Muscle of leg (tissue), 11 donors: Measurements from ENCODE around the gene NKAIN2. TPM values are rescaled to one million over a fixed set of nuclear protein-coding genes. Genes with fewer than 3 reads are reported as not detected.
A peak's percentile ranks its signal among the peaks of the same experiment; 100 is the strongest.

Experiments
- DNase-seq: peaks from one replicate; pipeline ENCODE4 v3.0.0; 2013
- H3K27ac ChIP-seq: one replicate; pipeline ENCODE4 v1.5.1; 2013; ENCODE audit warnings: mild to moderate bottlenecking, low read length, control low read depth
- H3K27me3 ChIP-seq: one replicate; pipeline ENCODE4 v1.6.1; 2013; ENCODE audit warnings: low read length; ENCODE audit not compliant: control insufficient read depth, insufficient read depth
- H3K36me3 ChIP-seq: one replicate; pipeline ENCODE4 v1.6.1; 2013; ENCODE audit warnings: low read length; ENCODE audit not compliant: control insufficient read depth, insufficient read depth
- H3K4me1 ChIP-seq: one replicate; pipeline ENCODE4 v1.6.1; 2013; ENCODE audit warnings: low read length; ENCODE audit not compliant: control insufficient read depth, insufficient read depth
- H3K4me3 ChIP-seq: one replicate; pipeline ENCODE4 v1.5.1; 2013; ENCODE audit warnings: low read length, control low read depth
- H3K9me3 ChIP-seq: replicated peaks from 2 replicates; pipeline ENCODE4 v1.6.1; 2013; ENCODE audit warnings: low read depth, low read length; ENCODE audit not compliant: control insufficient read depth
- WGBS: methylation state at CpG from one replicate; pipeline ENCODE4 v1.1.5; 2013; ENCODE audit warnings: missing lambda C conversion rate; ENCODE audit not compliant: insufficient coverage; 5-methylcytosine and 5-hydroxymethylcytosine counted together
- polyA plus RNA-seq, 8 donors: library from polyadenylated mRNA; unstranded; fragments of 120-200 nt; gene quantifications; one replicate each; pipeline versions ENCODE4 v1.2.1 to v1.2.3, GENCODE V29; 2013; ENCODE audit warnings: inconsistent platforms in 1 of 8, low replicate concordance in 1 of 8; ENCODE audit not compliant: insufficient read length in 8 of 8, insufficient read depth in 1 of 8
- total RNA-seq: library from RNA; stranded (reverse); fragments of 120-200 nt; gene quantifications from one replicate; pipeline ENCODE4 v1.2.4, GENCODE V29; 2013

NKAIN2 gene
- total and polyA plus RNA-seq, 9 donors, result 2.5 to 10.1 (median 7.9) TPM

DNA sequence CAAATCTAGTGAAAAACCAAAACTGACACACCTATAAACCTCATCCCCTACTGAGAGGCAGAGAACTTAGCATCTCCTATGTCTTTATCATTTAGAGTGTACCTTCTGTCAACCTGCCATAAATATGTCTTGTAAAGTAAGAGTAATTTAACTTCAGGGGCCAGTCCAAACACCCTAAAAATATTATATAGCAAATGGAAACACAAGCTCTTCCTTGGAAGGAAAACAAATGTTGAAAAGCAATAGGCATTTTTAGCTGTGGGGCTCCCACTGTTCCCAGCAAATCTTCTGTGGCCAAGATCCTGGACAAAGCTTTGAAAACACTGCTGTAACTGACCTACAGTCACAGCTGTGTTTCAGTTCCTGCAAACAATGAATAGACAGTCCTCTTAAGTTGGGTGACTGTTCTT lies 1018.5 kb downstream of the NKAIN2 start:
- no peaks in the 10 kb centered on the region for H3K27me3 ChIP-seq
- peak; percentile 52 for DNase-seq
- H3K4me1 ChIP-seq, result peaks cover 6% of the 10 kb centered on the region
- no peaks in the 10 kb centered on the region for H3K36me3 ChIP-seq
- no peaks in the 10 kb centered on the region for H3K9me3 ChIP-seq
- no peak overlapping the region for H3K4me3 ChIP-seq
- H3K27ac ChIP-seq, result no peak overlapping the region

DNA sequence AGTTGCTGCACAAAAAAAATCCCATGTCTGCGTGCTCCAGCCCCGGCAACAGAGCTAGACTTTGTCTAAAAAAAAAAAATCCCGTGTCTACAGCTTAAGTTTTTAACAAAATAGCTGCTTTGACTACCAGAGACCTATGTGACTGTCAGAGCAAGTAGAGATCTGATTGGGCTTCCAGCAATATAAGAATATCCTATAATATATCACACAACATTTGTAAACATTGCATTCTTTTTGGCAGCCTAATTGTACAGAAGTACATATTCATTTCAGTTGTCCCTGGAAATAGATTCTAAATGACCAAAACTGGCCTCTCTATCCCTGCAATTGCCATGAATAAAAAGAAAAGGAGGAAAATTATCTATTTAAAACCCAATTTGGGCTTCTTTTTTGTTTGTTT lies 1019.1 kb downstream of the NKAIN2 start:
- H3K4me1 ChIP-seq, result peaks cover 6% of the 10 kb centered on the region
- WGBS, result no CpG with 5 or more reads among the region's 3 CpGs
- H3K4me3 ChIP-seq, result no peak overlapping the region

DNA sequence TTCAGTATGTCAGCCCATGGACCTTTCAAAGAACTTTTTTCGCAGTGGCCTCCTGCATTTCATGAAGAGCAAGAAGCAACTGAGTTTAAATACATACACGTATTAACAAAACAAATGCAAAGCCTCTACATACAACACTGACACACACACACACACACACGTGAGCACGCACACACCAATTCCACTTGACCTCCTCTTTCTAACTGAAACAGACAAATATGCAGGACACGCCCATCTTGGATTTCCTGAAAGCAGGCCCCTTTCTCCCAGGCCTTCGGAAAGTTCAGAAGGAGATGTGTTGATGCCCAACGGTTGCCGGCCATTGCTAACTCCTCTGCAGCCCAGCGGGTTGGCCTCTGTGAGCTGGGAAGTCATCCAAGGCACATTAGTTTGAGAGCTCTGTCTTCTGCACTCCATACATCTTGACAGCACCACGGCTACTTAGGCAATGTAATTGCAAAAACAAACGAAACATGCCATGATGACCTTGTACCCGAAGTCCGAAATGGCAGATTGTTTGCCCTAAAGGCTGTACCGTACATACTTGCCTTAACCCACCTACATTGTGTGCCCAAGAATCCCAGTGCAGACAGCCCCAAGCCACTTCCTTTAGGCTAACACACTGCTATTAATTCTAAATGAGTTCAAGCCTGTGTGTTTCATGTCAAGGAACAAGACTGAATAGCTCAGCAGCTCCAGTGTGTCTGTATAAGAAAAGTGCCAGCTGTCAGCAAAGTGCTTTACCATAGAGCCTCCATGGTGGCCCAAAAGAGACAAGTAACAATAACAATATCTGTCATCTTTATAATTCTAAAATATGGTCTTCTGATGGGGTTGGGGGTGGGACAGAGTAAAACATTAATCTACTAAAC lies 1019.8 kb downstream of the NKAIN2 start:
- Histone ChIP-seq H3K4me3 (no peak overlapping the region), H3K9me3 (no peaks in the 10 kb centered on the region), H3K4me1 (peaks cover 6% of the 10 kb centered on the region), H3K27me3 (no peaks in the 10 kb centered on the region), H3K27ac (no peak overlapping the region), H3K36me3 (no peaks in the 10 kb centered on the region)
- WGBS, result 54% methylated on average over 11 of the region's 14 CpGs
- DNase-seq, result peak; percentile 47

More for the DNA sequence above, 1019.1 kb downstream of the NKAIN2 start:
- DNase-seq, result peak; percentile 3
- Histone ChIP-seq H3K36me3 (no peaks in the 10 kb centered on the region), H3K27me3 (no peaks in the 10 kb centered on the region), H3K27ac (no peak overlapping the region), H3K9me3 (no peaks in the 10 kb centered on the region)

DNA sequence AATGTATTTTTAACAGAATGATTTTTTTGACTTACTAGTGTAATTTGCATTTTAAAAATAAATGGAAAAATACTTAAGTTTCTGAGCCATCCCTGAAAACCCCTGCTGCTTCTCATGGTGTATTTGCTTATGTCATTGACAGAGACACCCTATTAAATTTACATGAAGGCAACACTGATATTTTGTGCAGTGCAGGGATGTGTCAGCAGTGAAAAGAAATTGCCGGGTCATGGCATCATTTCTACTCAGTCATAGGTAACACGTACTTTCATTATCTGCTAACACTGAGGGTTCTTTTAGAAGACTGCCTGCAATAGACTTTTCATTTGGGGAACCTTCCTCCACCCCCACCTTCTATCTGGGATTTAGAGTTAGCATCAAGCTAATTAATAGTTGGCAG lies 1021.9 kb downstream of the NKAIN2 start:
- WGBS, result no CpG with 5 or more reads among the region's 2 CpGs
- Histone ChIP-seq H3K4me3 (no peak overlapping the region), H3K36me3 (no peaks in the 10 kb centered on the region), H3K27me3 (no peaks in the 10 kb centered on the region), H3K27ac (no peak overlapping the region), H3K4me1 (peaks cover 6% of the 10 kb centered on the region), H3K9me3 (no peaks in the 10 kb centered on the region)
- DNase-seq, result no peak

DNA sequence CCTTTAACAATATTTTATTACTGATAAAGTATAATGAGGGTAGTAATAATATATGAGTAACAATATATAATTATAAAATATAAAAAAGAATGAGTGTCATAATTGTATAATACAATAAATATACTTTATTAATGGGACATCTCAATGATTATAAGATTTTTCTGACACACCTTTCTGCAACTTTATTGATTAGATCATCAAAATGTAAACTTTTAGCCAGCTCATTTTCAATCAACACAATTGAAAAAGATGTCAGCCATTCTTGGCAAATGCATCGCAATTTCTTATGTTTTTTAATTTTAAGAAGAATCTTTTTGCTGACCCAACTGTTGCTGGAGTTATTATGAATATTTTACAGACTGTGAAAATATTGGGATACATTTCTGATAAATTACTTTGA lies 1026.2 kb downstream of the NKAIN2 start:
- H3K9me3 ChIP-seq, result no peaks in the 10 kb centered on the region
- no peak overlapping the region for H3K4me3 ChIP-seq
- no CpG with 5 or more reads among the region's 1 CpG for WGBS
- no peaks in the 10 kb centered on the region for H3K27me3 ChIP-seq
- DNase-seq, result no peak
- no peaks in the 10 kb centered on the region for H3K36me3 ChIP-seq
- H3K4me1 ChIP-seq, result no peaks in the 10 kb centered on the region
- no peak overlapping the region for H3K27ac ChIP-seq

DNA sequence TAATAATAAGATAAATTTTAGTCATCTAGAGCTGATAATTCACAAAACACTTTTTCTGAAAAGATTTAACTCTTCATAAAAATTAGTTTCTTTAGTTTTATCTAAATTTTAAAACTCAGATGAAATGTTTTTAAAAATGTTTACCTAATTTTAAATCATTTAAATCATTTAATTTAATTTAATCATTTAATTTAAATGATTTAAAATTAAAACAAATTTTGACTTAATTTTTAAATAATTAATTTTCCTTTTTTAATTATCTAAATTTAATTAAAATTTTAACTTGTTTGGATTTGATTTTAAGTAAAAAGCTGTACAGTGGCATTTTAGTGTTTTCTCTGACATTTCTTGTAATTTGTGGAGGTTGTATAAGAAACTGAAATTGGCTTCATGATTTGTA lies 1026.8 kb downstream of the NKAIN2 start:
- H3K27me3 ChIP-seq, result no peaks in the 10 kb centered on the region
- DNase-seq, result no peak

DNA sequence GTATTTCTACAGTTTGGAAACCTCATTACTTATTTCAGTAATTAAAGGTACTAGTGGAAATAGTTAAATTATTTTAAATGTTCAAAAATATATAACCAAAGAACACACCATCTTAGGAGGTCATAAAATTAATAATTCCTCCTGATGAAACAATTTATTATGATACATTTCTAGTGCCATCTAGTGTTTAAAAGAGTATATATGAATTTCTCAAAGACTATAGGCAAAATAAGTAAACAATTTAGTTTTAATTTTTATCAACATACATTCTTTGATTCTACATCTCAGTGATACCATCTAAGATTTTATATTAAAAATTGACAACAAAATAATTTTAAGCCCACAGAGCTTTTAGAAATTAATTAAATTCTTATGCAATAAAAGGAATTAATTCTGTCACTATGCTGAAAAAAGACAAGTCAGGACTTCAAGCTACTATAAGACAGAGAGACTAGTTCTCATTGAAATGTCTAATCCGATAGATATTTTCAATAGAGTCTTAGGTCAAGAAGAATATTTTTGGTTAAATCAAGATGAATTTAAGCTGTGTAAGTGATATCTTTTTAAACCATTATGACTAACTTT lies 1050.8 kb downstream of the NKAIN2 start:
- DNase-seq, result peak; percentile 7
- no CpG with 5 or more reads among the region's 1 CpG for WGBS
- Histone ChIP-seq H3K27ac (no peak overlapping the region), H3K36me3 (no peaks in the 10 kb centered on the region), H3K4me1 (no peaks in the 10 kb centered on the region), H3K9me3 (no peaks in the 10 kb centered on the region), H3K4me3 (no peak overlapping the region), H3K27me3 (no peaks in the 10 kb centered on the region)

More for the DNA sequence above, 1026.8 kb downstream of the NKAIN2 start:
- Histone ChIP-seq H3K9me3 (no peaks in the 10 kb centered on the region), H3K4me3 (no peak overlapping the region), H3K4me1 (no peaks in the 10 kb centered on the region), H3K36me3 (no peaks in the 10 kb centered on the region), H3K27ac (no peak overlapping the region)

DNA sequence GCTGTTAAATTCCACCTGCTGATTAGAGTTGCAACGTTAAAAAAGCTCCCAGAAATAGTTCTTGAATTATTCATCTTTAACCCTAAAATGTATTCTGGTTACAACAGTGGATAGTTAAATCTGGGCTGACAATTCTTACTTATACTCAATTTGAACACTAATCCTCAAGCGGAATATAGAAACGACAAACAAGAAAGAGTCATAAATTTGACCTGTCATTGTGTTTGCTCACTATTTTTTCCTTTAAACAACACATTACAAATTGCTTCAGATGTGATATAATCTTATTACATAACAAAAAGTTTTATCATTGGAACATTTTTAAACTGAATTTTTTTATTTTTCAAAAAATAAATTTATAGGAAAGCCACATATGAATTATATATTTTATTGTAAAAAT lies 1054.1 kb downstream of the NKAIN2 start:
- DNase-seq, result no peak
- WGBS, result no CpG with 5 or more reads among the region's 3 CpGs
- H3K4me1 ChIP-seq, result no peaks in the 10 kb centered on the region
- no peaks in the 10 kb centered on the region for H3K27me3 ChIP-seq
- no peak overlapping the region for H3K27ac ChIP-seq
- no peak overlapping the region for H3K4me3 ChIP-seq
- no peaks in the 10 kb centered on the region for H3K36me3 ChIP-seq
- H3K9me3 ChIP-seq, result no peaks in the 10 kb centered on the region

DNA sequence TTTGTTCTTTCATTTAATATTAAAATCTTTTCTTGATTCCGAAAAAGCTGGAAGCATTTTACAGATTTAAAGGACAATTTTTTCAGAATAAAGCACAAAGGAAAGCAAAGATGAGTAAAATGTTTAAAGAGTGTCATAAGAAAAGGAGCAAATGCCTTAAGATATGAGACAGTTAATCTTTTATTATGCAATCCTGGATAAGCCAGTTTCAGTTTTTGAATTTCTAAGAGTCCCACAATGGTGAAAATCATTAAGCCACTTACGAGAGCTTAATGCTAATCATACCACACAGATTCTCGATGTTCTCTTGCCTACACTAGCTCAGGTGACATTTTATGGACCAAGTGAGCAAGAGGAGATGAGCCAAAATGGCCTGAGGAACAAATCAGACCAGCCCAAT lies 1054.9 kb downstream of the NKAIN2 start:
- 60% methylated on average over 1 of the region's 3 CpGs for WGBS
- no peak overlapping the region for H3K4me3 ChIP-seq

DNA sequence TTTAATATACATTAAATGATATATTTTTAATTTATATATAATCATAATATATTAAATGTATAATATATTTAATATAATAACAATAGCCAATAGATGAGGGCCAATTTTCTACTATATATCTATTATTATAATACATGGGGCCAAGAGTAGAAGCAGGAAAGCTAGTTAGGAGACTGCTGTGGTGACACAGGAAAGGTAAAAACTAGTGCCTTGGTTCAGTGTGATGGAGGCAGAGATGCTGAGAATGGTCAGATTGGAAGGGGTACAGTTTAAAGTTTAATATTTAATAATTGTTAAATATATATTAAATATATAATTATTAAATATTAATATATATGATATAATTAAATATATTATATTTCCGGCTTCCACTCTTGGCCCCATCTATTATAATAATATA lies 1055.7 kb downstream of the NKAIN2 start:
- no peaks in the 10 kb centered on the region for H3K9me3 ChIP-seq
- WGBS, result no CpG with 5 or more reads among the region's 1 CpG
- no peaks in the 10 kb centered on the region for H3K4me1 ChIP-seq
- H3K27ac ChIP-seq, result no peak overlapping the region
- H3K27me3 ChIP-seq, result no peaks in the 10 kb centered on the region
- no peak overlapping the region for H3K4me3 ChIP-seq
- DNase-seq, result no peak
- no peaks in the 10 kb centered on the region for H3K36me3 ChIP-seq

More for the DNA sequence above, 1054.9 kb downstream of the NKAIN2 start:
- H3K4me1 ChIP-seq, result no peaks in the 10 kb centered on the region
- no peaks in the 10 kb centered on the region for H3K9me3 ChIP-seq
- DNase-seq, result no peak
- H3K36me3 ChIP-seq, result no peaks in the 10 kb centered on the region
- H3K27me3 ChIP-seq, result no peaks in the 10 kb centered on the region
- no peak overlapping the region for H3K27ac ChIP-seq
